CD4-positive, alpha-beta T cell treated with Interleukin-17A for 4 hours (primary cell): ENCODE results near the gene SMIM3.
"Not testable (repeated sequence)": the region's sequence is repeated elsewhere in the genome, so short reads cannot be mapped to it uniquely, and the experiment has no call there.

Experiments used
- DNase-seq: peaks from one replicate; pipeline ENCODE4 v3.0.0-alpha.2; 2020; ENCODE audit warnings: mixed read lengths

SMIM3 gene

GRCh38 chr5:150778517-150779396 lies at the start of gene SMIM3:
Gene SMIM3, plus strand, starts transcription at chr5:150778757. Its CDS starts 16,684 bp downstream, at chr5:150795441.
- DNase-seq: peak; percentile 81

- DNase-seq: no peak
Observed at GRCh38 chr5:150729859-150730258, 48.7 kb upstream of the SMIM3 start.

- no peak for DNase-seq
Observed at GRCh38 chr5:150731669-150732242, 46.8 kb upstream of the SMIM3 start.

- peak; percentile 11 for DNase-seq
Observed at GRCh38 chr5:150734579-150735384, 43.8 kb upstream of the SMIM3 start.

GRCh38 chr5:150738862-150739261 lies 39.7 kb upstream of the SMIM3 start:
- DNase-seq: no peak

- DNase-seq: peak; percentile 7
Observed at GRCh38 chr5:150740992-150741391, 37.6 kb upstream of the SMIM3 start.

- DNase-seq: not testable (repeated sequence)
Observed at GRCh38 chr5:150742455-150743141, 36.0 kb upstream of the SMIM3 start.

- not testable (repeated sequence) for DNase-seq
Observed at GRCh38 chr5:150743142-150743488, 35.4 kb upstream of the SMIM3 start.

- DNase-seq: no peak
Observed at GRCh38 chr5:150750469-150750868, 28.1 kb upstream of the SMIM3 start.

- DNase-seq: no peak
Observed at GRCh38 chr5:150751096-150751891, 27.3 kb upstream of the SMIM3 start.

- DNase-seq: no peak
Observed at GRCh38 chr5:150753463-150753862, 25.1 kb upstream of the SMIM3 start.

GRCh38 chr5:150753863-150754262 lies 24.7 kb upstream of the SMIM3 start:
- no peak for DNase-seq

- DNase-seq: no peak
Observed at GRCh38 chr5:150757087-150757649, 21.4 kb upstream of the SMIM3 start.

- no peak for DNase-seq
Observed at GRCh38 chr5:150758203-150758530, 20.4 kb upstream of the SMIM3 start.

- DNase-seq: peak; percentile 94
Observed at GRCh38 chr5:150758531-150759333, 19.8 kb upstream of the SMIM3 start, which contains the start of gene DCTN4. Gene DCTN4, minus strand, starts transcription at chr5:150759017. Its CDS starts 24 bp downstream, at chr5:150758993.

- DNase-seq: no peak
Observed at GRCh38 chr5:150759334-150759583, 19.3 kb upstream of the SMIM3 start.

- no peak for DNase-seq
Observed at GRCh38 chr5:150762211-150762610, 16.3 kb upstream of the SMIM3 start.

- no peak for DNase-seq
Observed at GRCh38 chr5:150763023-150763769, 15.4 kb upstream of the SMIM3 start.

GRCh38 chr5:150764530-150764929 lies 14.0 kb upstream of the SMIM3 start:
- DNase-seq: no peak
